ENCODE results near the gene LTBR.
A peak's percentile ranks its signal among the peaks of the same experiment; 100 is the strongest.

Gene LTBR

DNA sequence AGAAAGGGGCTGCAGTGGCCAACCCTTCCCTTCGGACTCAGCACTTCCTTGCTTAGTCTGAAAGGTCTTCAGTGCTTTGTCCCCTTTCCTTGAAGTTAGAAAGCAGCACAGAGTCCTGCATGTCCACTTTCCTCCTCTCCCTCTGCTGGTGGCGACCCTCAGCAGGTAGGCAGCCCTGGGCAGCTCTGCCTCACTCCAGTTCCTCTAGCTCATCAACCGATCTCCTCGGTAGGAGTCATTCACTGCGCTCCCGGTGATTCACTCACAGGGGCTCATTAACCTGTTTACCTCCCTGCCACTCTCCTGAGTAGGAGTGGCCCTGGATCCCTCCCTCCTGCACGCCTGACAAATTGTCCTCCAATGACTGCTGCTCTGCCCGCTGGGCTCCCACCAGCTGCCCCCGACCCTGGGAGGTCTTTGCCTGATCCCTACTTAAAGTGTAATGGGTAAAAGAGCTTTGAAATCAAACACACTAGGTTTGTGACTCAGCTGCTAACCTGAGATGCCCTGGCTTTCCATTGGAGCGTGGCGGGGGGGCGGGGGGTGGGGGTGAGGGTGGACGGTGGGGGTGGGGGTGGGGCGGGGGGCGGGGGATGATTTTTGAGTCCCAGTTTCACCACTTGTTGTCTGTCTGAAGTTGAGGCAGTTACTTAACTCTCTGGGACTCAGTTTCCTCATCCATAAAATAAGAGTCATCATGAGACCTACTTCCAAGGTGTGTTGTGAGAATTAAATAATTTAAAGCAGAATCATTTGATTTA lies 12.8 kb upstream of the LTBR start (continued):
- TF ChIP-seq ZNF510 (tag by site-specific recombination; IDR thresholded peaks at IDR 0.05; ENCODE audit: insufficient replicate concordance) (no peak), ZNF175 (tag by site-specific recombination; IDR thresholded peaks at IDR 0.05) (no peak), SCRT1 (tag by site-specific recombination; IDR thresholded peaks at IDR 0.05; ENCODE audit: borderline replicate concordance) (peak; percentile 60; the same call in 1 of the 2 replicates), GLIS2 (tag by site-specific recombination; IDR thresholded peaks at IDR 0.05) (peak; percentile 86), ZNF19 (tag by site-specific recombination; IDR thresholded peaks at IDR 0.05; ENCODE audit: low read depth) (no peak), SP7 (tag by site-specific recombination; IDR thresholded peaks at IDR 0.05) (peak; percentile 93), ZNF423 (tag by site-specific recombination; IDR thresholded peaks at IDR 0.05) (no peak), GFI1B (tag by site-specific recombination; IDR thresholded peaks at IDR 0.05) (no peak), ZNF112 (tag by site-specific recombination; IDR thresholded peaks at IDR 0.05) (no peak), OVOL3 (tag by site-specific recombination; IDR thresholded peaks at IDR 0.05) (0 out of 2 replicates have a peak, but pooled peaks have one; percentile 11), ZBTB7A (tag by site-specific recombination; IDR thresholded peaks at IDR 0.05; ENCODE audit: low read depth) (no peak), ZNF239 (tag by site-specific recombination; IDR thresholded peaks at IDR 0.05) (no peak), GLIS1 (tag by site-specific recombination; IDR thresholded peaks at IDR 0.05) (peak; percentile 99), ZBTB10 (tag by site-specific recombination; IDR thresholded peaks at IDR 0.05) (no peak), ZNF791 (tag by site-specific recombination; IDR thresholded peaks at IDR 0.05) (no peak), ZNF624 (tag by site-specific recombination; IDR thresholded peaks at IDR 0.05) (no peak), MZF1 (tag by site-specific recombination; IDR thresholded peaks at IDR 0.05; ENCODE audit: borderline replicate concordance) (0 out of 2 replicates have a peak, but pooled peaks have one; percentile 27), ZNF132 (tag by site-specific recombination; IDR thresholded peaks at IDR 0.05; ENCODE audit: borderline replicate concordance) (no peak), ZNF558 (tag by site-specific recombination; IDR thresholded peaks at IDR 0.05) (no peak)
- TF ChIP-seq, protein P1, sequence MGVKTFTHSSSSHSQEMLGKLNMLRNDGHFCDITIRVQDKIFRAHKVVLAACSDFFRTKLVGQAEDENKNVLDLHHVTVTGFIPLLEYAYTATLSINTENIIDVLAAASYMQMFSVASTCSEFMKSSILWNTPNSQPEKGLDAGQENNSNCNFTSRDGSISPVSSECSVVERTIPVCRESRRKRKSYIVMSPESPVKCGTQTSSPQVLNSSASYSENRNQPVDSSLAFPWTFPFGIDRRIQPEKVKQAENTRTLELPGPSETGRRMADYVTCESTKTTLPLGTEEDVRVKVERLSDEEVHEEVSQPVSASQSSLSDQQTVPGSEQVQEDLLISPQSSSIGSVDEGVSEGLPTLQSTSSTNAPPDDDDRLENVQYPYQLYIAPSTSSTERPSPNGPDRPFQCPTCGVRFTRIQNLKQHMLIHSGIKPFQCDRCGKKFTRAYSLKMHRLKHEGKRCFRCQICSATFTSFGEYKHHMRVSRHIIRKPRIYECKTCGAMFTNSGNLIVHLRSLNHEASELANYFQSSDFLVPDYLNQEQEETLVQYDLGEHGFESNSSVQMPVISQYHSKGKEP (tag by site-specific recombination; IDR thresholded peaks at IDR 0.05) = no peak
- TF ChIP-seq, protein P2, sequence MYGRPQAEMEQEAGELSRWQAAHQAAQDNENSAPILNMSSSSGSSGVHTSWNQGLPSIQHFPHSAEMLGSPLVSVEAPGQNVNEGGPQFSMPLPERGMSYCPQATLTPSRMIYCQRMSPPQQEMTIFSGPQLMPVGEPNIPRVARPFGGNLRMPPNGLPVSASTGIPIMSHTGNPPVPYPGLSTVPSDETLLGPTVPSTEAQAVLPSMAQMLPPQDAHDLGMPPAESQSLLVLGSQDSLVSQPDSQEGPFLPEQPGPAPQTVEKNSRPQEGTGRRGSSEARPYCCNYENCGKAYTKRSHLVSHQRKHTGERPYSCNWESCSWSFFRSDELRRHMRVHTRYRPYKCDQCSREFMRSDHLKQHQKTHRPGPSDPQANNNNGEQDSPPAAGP (tag by site-specific recombination; IDR thresholded peaks at IDR 0.05) = peak; percentile 91
- TF ChIP-seq, protein P3, sequence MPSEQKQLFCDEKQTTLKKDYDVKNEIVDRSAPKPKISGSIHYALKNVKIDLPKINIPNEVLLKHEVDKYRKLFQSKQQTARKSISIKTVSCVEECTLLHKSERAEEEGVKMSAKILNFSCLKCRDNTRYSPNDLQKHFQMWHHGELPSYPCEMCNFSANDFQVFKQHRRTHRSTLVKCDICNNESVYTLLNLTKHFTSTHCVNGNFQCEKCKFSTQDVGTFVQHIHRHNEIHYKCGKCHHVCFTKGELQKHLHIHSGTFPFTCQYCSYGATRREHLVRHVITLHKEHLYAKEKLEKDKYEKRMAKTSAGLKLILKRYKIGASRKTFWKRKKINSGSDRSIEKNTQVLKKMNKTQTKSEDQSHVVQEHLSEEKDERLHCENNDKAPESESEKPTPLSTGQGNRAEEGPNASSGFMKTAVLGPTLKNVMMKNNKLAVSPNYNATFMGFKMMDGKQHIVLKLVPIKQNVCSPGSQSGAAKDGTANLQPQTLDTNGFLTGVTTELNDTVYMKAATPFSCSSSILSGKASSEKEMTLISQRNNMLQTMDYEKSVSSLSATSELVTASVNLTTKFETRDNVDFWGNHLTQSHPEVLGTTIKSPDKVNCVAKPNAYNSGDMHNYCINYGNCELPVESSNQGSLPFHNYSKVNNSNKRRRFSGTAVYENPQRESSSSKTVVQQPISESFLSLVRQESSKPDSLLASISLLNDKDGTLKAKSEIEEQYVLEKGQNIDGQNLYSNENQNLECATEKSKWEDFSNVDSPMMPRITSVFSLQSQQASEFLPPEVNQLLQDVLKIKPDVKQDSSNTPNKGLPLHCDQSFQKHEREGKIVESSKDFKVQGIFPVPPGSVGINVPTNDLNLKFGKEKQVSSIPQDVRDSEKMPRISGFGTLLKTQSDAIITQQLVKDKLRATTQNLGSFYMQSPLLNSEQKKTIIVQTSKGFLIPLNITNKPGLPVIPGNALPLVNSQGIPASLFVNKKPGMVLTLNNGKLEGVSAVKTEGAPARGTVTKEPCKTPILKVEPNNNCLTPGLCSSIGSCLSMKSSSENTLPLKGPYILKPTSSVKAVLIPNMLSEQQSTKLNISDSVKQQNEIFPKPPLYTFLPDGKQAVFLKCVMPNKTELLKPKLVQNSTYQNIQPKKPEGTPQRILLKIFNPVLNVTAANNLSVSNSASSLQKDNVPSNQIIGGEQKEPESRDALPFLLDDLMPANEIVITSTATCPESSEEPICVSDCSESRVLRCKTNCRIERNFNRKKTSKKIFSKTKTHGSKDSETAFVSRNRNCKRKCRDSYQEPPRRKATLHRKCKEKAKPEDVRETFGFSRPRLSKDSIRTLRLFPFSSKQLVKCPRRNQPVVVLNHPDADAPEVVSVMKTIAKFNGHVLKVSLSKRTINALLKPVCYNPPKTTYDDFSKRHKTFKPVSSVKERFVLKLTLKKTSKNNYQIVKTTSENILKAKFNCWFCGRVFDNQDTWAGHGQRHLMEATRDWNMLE (tag by site-specific recombination; conservative IDR thresholded peaks at IDR 0.05; ENCODE audit: low read depth) = no peak
- TF ChIP-seq, protein P4, sequence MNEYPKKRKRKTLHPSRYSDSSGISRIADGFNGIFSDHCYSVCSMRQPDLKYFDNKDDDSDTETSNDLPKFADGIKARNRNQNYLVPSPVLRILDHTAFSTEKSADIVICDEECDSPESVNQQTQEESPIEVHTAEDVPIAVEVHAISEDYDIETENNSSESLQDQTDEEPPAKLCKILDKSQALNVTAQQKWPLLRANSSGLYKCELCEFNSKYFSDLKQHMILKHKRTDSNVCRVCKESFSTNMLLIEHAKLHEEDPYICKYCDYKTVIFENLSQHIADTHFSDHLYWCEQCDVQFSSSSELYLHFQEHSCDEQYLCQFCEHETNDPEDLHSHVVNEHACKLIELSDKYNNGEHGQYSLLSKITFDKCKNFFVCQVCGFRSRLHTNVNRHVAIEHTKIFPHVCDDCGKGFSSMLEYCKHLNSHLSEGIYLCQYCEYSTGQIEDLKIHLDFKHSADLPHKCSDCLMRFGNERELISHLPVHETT (tag by site-specific recombination; IDR thresholded peaks at IDR 0.05) = 0 out of 2 replicates have a peak, but pooled peaks have one; percentile 28
- TF ChIP-seq, protein P5, sequence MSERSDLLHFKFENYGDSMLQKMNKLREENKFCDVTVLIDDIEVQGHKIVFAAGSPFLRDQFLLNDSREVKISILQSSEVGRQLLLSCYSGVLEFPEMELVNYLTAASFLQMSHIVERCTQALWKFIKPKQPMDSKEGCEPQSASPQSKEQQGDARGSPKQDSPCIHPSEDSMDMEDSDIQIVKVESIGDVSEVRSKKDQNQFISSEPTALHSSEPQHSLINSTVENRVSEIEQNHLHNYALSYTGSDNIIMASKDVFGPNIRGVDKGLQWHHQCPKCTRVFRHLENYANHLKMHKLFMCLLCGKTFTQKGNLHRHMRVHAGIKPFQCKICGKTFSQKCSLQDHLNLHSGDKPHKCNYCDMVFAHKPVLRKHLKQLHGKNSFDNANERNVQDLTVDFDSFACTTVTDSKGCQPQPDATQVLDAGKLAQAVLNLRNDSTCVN (tag by site-specific recombination; optimal IDR thresholded peaks at IDR 0.05) = no peak
- TF ChIP-seq, protein P6, sequence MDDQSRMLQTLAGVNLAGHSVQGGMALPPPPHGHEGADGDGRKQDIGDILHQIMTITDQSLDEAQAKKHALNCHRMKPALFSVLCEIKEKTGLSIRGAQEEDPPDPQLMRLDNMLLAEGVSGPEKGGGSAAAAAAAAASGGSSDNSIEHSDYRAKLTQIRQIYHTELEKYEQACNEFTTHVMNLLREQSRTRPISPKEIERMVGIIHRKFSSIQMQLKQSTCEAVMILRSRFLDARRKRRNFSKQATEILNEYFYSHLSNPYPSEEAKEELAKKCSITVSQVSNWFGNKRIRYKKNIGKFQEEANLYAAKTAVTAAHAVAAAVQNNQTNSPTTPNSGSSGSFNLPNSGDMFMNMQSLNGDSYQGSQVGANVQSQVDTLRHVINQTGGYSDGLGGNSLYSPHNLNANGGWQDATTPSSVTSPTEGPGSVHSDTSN (CRISPR knock-in tag; IDR thresholded peaks at IDR 0.05) = no peak
